ENCODE results near the gene OR2AE1. TPM values are rescaled to one million over a fixed set of nuclear protein-coding genes. Genes with fewer than 3 reads are reported as not detected.

The OR2AE1 gene, protein sequence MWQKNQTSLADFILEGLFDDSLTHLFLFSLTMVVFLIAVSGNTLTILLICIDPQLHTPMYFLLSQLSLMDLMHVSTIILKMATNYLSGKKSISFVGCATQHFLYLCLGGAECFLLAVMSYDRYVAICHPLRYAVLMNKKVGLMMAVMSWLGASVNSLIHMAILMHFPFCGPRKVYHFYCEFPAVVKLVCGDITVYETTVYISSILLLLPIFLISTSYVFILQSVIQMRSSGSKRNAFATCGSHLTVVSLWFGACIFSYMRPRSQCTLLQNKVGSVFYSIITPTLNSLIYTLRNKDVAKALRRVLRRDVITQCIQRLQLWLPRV
- polyA plus RNA-seq (2012; ENCODE audit: missing spikeins), result not detected

DNA sequence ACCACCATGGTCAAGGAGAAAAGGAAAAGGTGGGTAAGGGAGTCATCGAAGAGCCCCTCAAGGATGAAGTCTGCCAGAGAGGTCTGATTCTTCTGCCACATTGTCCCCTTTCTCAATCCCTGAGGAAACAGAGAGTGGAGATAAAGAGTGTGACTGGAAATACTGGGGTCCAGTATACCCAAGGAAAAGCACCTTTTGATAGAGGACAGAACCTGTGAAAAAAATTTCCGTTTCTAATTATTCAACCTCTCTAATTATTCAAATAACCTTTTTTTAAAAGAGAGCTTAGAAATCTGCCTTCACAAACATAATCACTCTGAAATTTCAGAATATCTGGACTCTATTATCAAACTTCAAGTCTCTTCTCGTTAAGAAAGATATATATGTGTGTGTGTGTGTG, at the start of gene OR2AE1:
Gene OR2AE1, minus strand, starts transcription at position 101 of the 400 bp plus-strand sequence. Its CDS starts 0 bp downstream, at position 101.
- no peak for FAIRE-seq
- no peak for DNase-seq (ENCODE audit: insufficient read length)
- TF ChIP-seq POLR2AphosphoS5 (IDR thresholded peaks at IDR 0.05; ENCODE audit: low read depth, low read length) (no peak), TAF1 (IDR thresholded peaks at IDR 0.05; ENCODE audit: borderline replicate concordance, low read depth, low read length) (no peak), POLR2A (IDR thresholded peaks at IDR 0.05; ENCODE audit: low read depth, low read length) (no peak)

DNA sequence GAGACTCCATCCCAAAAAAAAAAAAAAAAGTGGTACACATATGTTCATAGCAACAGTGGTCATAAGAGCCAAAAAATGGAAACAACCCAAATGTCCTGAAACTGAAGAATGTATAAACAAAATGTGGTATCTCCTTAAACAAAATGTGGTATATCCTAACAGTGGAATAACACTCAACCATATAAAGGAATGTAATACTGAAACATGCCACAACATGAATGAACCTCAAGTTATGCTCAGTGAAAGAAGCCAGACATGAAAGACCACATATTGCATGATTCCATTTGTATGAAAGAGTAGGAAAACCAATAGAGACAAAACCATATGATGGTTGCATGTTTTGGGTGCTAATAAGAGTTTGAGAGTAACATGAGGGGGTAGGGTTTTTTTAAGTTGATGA, 49.5 kb upstream of the OR2AE1 start:
- DNase-seq (ENCODE audit: insufficient read length), result no peak
- no peak for FAIRE-seq
- TF ChIP-seq POLR2A (IDR thresholded peaks at IDR 0.05; ENCODE audit: low read depth, low read length), result no peak
- TF ChIP-seq TAF1 (IDR thresholded peaks at IDR 0.05; ENCODE audit: borderline replicate concordance, low read depth, low read length), result no peak
- TF ChIP-seq POLR2AphosphoS5 (IDR thresholded peaks at IDR 0.05; ENCODE audit: low read depth, low read length), result no peak

DNA sequence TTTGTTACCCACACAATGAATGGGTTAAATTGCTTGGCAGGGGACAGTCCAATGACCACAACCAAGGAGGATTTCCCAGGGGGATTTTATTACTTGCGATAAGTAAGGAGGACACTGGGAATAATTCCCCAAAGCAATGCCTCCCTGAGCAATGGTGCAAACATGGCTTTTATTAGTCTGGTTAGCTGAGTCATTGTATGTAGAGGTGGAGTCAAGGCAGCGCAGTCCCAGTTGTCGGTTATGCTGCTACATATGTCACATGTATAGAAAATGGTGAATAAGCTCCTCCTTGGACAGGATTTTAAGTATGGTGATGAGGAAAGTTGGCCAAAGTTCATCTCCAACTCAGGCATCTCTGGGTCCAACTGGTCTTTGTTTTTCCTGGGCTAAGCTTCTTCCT, 46.4 kb upstream of the OR2AE1 start:
- TF ChIP-seq TAF1 (IDR thresholded peaks at IDR 0.05; ENCODE audit: borderline replicate concordance, low read depth, low read length), result no peak
- TF ChIP-seq POLR2AphosphoS5 (IDR thresholded peaks at IDR 0.05; ENCODE audit: low read depth, low read length), result no peak
- DNase-seq (ENCODE audit: insufficient read length), result no peak
- no peak for FAIRE-seq

DNA sequence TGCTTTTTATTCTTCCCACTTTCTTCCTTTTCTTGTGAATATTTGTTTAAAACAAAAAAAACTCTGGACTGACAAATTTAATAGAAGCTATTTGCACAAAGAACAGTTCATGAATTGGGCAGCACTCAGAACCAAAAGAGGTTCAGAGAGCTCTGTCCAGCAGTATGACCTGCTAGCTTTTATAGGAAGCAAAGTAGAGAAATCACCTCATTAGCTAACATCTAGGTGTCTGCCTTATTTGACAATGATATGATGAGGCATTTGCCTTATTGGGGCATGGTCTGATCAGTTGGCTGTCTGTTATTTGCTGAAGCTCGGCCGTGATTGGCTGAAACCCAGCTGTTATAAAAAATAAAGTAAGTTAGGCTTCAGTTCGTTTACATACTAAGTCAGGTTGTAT, 43.3 kb upstream of the OR2AE1 start:
- FAIRE-seq (no peak), DNase-seq (ENCODE audit: insufficient read length) (no peak)
- no peak for TF ChIP-seq POLR2A (IDR thresholded peaks at IDR 0.05; ENCODE audit: low read depth, low read length)
- no peak for TF ChIP-seq POLR2AphosphoS5 (IDR thresholded peaks at IDR 0.05; ENCODE audit: low read depth, low read length)
- TF ChIP-seq TAF1 (IDR thresholded peaks at IDR 0.05; ENCODE audit: borderline replicate concordance, low read depth, low read length), result no peak

DNA sequence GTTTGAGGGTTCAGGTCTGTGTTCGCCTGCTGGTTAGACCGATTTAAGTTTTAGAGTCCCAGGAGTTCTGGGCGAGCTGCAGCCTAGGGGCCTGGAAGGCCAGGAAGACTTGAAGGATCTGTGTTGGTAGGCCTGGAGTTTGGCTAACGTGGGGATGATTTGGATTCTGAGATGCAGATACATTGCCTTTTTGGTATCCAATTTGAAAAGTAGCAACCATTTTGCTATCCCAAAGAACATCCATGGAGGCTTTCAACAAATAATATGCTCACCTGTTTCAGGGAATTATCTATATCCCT, 42.9 kb upstream of the OR2AE1 start:
- TF ChIP-seq POLR2AphosphoS5 (IDR thresholded peaks at IDR 0.05; ENCODE audit: low read depth, low read length), result no peak
- DNase-seq (ENCODE audit: insufficient read length) (no peak), FAIRE-seq (no peak)

DNA sequence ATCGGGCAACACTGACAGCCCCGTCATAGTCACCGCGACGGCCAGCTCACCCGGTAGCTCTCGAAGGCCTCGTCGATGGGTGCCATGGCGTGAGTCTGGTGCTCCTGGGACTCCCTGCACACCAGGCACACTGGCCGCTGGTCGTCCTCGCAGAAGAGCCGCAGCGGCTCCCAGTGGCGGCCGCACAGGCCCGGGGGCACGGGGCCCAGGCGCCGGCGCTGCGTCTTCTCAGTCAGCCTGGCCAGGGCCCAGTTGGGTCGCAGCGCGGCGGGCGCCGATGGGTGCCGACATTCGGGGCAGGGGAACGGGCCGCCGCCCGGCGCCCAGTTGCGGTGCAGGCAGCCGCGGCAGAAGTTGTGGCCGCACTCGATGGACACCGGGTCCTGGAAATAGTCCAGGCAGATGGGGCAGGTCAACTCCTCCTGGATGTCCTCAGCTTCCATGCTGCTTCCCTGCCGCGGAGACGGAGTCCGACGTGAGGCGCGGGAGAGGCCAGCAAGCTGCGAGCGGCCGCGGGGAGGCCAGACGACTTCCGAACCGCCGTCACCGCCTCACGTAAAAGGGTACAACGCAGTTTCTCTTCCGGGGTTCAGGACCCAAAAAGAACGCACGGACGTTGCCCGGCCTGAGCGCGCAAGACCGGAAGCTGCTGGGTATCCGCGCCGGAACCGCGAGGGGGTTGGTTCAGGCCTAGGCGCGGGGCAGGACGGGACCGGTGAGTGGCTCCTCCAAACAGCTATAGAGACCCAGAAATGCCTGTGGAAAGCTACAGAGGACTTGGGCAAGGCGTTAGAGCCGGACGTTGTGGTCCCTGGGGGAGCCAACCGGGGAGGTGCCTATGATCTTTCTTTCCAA, 42.4 kb upstream of the OR2AE1 start, which contains the start of gene TRIM4:
Gene TRIM4, minus strand, starts transcription at position 572 of the 855 bp plus-strand sequence. Its CDS starts 129 bp downstream, at position 443.
- FAIRE-seq (peak; percentile 91), DNase-seq (ENCODE audit: insufficient read length) (peak; percentile 92)
- TF ChIP-seq TAF1 (IDR thresholded peaks at IDR 0.05; ENCODE audit: borderline replicate concordance, low read depth, low read length), result peak; percentile 74
- TF ChIP-seq POLR2A (IDR thresholded peaks at IDR 0.05; ENCODE audit: low read depth, low read length), result peak; percentile 93
- peak; percentile 93 for TF ChIP-seq POLR2AphosphoS5 (IDR thresholded peaks at IDR 0.05; ENCODE audit: low read depth, low read length)

DNA sequence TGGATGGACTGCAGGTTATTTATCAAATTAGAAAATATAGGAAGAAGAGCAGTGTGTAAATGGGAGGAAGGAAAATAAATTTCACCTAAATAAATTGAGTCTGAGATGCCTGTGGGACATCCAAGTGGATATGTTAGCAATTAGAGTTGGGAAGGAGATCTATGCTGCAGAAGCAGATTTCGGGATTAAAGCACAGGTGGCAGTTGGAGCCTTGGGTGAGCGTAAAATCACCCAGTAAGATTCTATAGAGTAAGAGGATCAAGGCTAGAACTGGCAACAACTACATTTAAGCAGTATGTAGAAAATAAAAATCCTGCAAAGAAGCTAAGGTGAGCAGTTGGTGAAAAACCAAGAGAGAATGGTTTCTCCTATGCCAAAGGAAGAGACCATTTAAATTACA, 34.1 kb upstream of the OR2AE1 start:
- DNase-seq (ENCODE audit: insufficient read length) (no peak), FAIRE-seq (no peak)
- TF ChIP-seq TAF1 (IDR thresholded peaks at IDR 0.05; ENCODE audit: borderline replicate concordance, low read depth, low read length), result no peak

DNA sequence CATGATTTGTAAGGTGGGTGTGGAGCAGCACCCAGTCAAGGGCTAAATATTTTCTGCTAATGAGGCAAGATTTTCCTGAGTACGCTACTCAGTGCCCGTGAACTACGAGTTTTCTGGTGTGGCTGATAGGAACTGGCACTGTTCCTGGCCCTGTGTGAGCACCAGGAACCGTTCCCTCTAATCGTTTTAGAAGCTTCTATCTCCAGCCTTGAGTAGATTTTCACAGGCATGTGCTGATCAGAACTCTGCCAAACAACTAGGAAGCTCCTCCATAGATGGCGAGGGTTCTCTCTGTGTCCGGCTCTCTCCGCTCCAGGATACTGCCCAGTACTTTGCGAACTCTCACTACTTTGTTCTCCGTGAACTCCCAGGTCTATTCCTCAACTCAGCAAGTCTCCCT, 24.7 kb upstream of the OR2AE1 start:
- DNase-seq (ENCODE audit: insufficient read length) (no peak), FAIRE-seq (no peak)
- no peak for TF ChIP-seq TAF1 (IDR thresholded peaks at IDR 0.05; ENCODE audit: borderline replicate concordance, low read depth, low read length)
- no peak for TF ChIP-seq POLR2AphosphoS5 (IDR thresholded peaks at IDR 0.05; ENCODE audit: low read depth, low read length)
- TF ChIP-seq POLR2A (IDR thresholded peaks at IDR 0.05; ENCODE audit: low read depth, low read length), result no peak

DNA sequence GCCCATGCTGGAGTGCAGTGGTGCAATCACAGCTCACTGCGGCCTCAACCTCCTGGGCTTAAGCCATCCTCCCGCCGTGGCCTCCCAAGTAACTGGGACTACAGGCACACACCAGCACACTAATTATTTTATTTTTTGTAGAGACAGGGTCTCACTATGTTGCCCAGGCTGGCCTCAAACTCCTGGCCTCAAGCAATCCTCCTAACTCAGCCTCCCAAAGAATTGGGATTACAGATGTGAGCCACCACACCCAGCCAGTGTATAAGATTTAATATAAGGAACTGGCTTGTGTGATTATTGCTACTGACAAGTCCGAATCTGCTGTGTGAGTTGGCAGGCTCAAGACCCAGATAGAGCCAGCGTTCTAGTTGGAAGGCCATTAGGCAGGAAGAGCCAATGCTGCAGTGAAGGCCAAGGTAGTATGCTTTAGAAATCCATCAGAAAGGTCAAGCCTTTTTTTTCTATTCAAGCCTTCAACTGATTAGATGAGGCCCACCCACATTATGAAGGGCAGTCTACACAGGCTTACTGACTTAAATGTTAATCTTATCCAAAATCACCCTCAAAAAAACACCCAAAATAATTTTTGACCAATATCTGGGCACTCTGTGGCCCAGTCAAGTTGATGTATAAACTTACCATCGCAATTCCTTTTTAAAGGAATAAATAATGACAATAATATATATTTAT, 23.1 kb upstream of the OR2AE1 start:
- FAIRE-seq, result no peak

DNA sequence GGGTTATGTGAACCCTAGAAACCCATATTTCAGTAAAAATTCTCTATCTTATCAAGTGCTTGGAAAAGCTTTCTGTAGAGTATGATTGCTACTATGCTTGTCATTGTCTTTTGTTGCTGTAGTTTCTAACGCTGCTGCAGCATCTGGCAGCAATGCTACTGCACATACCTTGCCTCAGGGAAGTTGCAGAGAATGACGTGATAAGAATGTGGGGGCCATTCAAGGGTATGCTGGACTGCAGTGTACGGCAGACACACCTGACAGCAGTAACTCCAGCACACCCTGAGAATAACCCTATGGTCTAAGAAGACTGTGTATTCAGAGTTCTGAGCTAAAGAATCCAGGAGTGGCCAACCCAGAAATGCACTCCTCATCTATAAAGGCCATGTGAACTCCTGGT, 22.0 kb upstream of the OR2AE1 start:
- DNase-seq (ENCODE audit: insufficient read length), result no peak
- TF ChIP-seq TAF1 (IDR thresholded peaks at IDR 0.05; ENCODE audit: borderline replicate concordance, low read depth, low read length) (no peak), POLR2AphosphoS5 (IDR thresholded peaks at IDR 0.05; ENCODE audit: low read depth, low read length) (no peak), POLR2A (IDR thresholded peaks at IDR 0.05; ENCODE audit: low read depth, low read length) (no peak)
- no peak for FAIRE-seq

More for the DNA sequence above, 23.1 kb upstream of the OR2AE1 start:
- no peak for DNase-seq (ENCODE audit: insufficient read length)
- TF ChIP-seq POLR2AphosphoS5 (IDR thresholded peaks at IDR 0.05; ENCODE audit: low read depth, low read length), result no peak
- TF ChIP-seq TAF1 (IDR thresholded peaks at IDR 0.05; ENCODE audit: borderline replicate concordance, low read depth, low read length), result no peak
- no peak for TF ChIP-seq POLR2A (IDR thresholded peaks at IDR 0.05; ENCODE audit: low read depth, low read length)

DNA sequence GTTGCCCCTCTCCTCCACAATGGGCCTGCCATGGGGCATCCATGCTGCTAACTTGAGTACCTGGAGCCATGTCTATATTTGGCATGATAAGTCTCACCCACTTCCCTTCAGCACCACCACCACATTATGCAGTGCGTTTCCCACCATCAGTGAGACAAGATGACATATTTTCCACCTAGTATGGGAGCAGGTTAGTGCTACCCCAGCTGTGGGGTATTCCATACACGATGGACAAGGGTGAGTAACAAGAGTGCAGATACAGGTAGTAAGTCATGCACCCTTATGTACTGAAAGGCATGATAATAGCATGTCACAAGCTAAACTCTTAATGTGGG, 21.2 kb upstream of the OR2AE1 start:
- no peak for FAIRE-seq

More for the DNA sequence above, 21.2 kb upstream of the OR2AE1 start:
- DNase-seq (ENCODE audit: insufficient read length), result no peak
- no peak for TF ChIP-seq POLR2A (IDR thresholded peaks at IDR 0.05; ENCODE audit: low read depth, low read length)
- peak; percentile 40; the same call in 1 of the 2 replicates for TF ChIP-seq POLR2AphosphoS5 (IDR thresholded peaks at IDR 0.05; ENCODE audit: low read depth, low read length)
- no peak for TF ChIP-seq TAF1 (IDR thresholded peaks at IDR 0.05; ENCODE audit: borderline replicate concordance, low read depth, low read length)

Measured in GM12892 (cell line).